Esophagus muscularis mucosa (tissue), 4 donors: ENCODE results near the gene LALBA.

Experiments used
- CTCF ChIP-seq, 3 experiments: fragments of 200-600 bp in 2 of 3; fragments of 450-650 bp in 1 of 3; sonication (generic) in 2 of 3; IDR thresholded peaks; one replicate each; pipeline ENCODE4 v1.5.1; 2017 to 2019; ENCODE audit warnings: antibody characterized with exemption in 3 of 3, mild to moderate bottlenecking in 2 of 3, moderate library complexity in 1 of 3
- EP300 ChIP-seq: sonication (generic); formaldehyde crosslinking; IDR thresholded peaks from one replicate; pipeline ENCODE4 v1.6.1; 2017; ENCODE audit warnings: antibody characterized with exemption
- POLR2A ChIP-seq: fragments of 450-650 bp; IDR thresholded peaks from one replicate; pipeline ENCODE4 v1.6.1; 2017; ENCODE audit warnings: antibody characterized with exemption, moderate library complexity, mild to moderate bottlenecking, low read depth
- POLR2AphosphoS5 ChIP-seq, 2 donors: sonication (generic); formaldehyde crosslinking; IDR thresholded peaks; one replicate each; pipeline ENCODE4 v1.6.1; 2017; ENCODE audit warnings: antibody characterized with exemption in 2 of 2

- no peak for TF ChIP-seq CTCF (IDR thresholded peaks at IDR 0.05)
- no peak for TF ChIP-seq POLR2A
- no peak for TF ChIP-seq POLR2AphosphoS5 (IDR thresholded peaks at IDR 0.05)
- TF ChIP-seq EP300, result no peak
These were observed 37.2 kb downstream of the LALBA start for GRCh38 chr12:48532601-48533000.
